ENCODE results near the gene SLC7A8. TPM values are rescaled to one million over a fixed set of nuclear protein-coding genes. Genes with fewer than 3 reads are reported as not detected.

The SLC7A8 gene
- total and polyA plus RNA-seq, 4 donors, result 2.6 to 9.8 (median 5.4) TPM

DNA sequence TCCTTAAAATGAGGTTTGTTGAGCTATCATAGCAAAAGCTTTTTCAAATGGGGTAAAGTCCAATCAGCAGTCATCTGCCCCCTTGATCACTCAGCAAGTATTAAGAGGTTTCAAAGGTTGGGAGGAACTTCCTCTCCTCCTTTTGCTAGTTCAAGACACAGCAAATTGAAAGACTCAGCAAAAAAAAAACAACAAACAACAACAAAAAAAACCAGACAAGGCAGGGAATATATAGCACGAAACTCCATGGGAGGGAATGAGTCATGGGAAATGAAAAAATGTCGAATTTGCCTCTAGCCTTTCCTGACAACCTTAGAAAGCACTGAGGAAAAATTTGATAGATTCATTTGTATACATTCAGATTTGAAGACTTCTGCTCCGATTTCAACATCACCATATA lies 1.6 kb upstream of the SLC7A8 start (continued):
- TF ChIP-seq FOXA1 (IDR thresholded peaks at IDR 0.05), result no peak
- TF ChIP-seq SP1 (IDR thresholded peaks at IDR 0.05), result no peak
- TF ChIP-seq, protein P1, sequence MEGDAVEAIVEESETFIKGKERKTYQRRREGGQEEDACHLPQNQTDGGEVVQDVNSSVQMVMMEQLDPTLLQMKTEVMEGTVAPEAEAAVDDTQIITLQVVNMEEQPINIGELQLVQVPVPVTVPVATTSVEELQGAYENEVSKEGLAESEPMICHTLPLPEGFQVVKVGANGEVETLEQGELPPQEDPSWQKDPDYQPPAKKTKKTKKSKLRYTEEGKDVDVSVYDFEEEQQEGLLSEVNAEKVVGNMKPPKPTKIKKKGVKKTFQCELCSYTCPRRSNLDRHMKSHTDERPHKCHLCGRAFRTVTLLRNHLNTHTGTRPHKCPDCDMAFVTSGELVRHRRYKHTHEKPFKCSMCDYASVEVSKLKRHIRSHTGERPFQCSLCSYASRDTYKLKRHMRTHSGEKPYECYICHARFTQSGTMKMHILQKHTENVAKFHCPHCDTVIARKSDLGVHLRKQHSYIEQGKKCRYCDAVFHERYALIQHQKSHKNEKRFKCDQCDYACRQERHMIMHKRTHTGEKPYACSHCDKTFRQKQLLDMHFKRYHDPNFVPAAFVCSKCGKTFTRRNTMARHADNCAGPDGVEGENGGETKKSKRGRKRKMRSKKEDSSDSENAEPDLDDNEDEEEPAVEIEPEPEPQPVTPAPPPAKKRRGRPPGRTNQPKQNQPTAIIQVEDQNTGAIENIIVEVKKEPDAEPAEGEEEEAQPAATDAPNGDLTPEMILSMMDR (IDR thresholded peaks at IDR 0.05; ENCODE audit: low read depth, low read length, missing input control), result no peak

DNA sequence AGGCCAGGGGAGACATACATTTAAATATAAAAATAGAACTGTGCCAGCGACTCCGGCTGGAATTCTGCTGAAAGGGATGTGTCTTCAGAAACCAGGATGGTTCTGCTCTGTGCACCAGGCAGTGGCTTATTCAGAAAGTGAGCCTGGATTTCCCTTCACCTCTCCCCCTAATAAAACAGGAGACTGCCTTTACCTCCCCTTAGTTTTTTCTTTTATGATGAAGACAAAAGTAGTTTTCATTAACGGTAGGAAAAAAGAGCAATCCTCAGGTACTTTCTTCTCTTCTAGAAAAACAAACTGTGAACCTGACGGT lies 346 bp downstream of the SLC7A8 start:
- H3K9ac ChIP-seq (ENCODE audit: low read depth in 1 of 2, low read length in 2 of 2), result peak overlapping the region in 1 of 2 donors; percentile 44
- DNase-seq (ENCODE audit: low spot score), result no peak
- no peaks in the 10 kb centered on the region for H3K36me3 ChIP-seq (ENCODE audit: control insufficient read depth in 4 of 4, insufficient read depth in 3 of 4, low read depth in 1 of 4, low read length in 3 of 4)
- WGBS, result 5% methylated on average over 4 of the region's 4 CpGs
- H3K27me3 ChIP-seq (ENCODE audit: control insufficient read depth in 4 of 4, insufficient read depth in 4 of 4, low read length in 3 of 4), result peaks cover 0 to 7% (median 0%) of the 10 kb centered on the region in 4 donors
- peak overlapping the region in 2 of 3 donors; percentile 54 to 64 for H3K4me3 ChIP-seq (ENCODE audit: low read depth in 1 of 3, low read length in 3 of 3)
- TF ChIP-seq, protein P2, sequence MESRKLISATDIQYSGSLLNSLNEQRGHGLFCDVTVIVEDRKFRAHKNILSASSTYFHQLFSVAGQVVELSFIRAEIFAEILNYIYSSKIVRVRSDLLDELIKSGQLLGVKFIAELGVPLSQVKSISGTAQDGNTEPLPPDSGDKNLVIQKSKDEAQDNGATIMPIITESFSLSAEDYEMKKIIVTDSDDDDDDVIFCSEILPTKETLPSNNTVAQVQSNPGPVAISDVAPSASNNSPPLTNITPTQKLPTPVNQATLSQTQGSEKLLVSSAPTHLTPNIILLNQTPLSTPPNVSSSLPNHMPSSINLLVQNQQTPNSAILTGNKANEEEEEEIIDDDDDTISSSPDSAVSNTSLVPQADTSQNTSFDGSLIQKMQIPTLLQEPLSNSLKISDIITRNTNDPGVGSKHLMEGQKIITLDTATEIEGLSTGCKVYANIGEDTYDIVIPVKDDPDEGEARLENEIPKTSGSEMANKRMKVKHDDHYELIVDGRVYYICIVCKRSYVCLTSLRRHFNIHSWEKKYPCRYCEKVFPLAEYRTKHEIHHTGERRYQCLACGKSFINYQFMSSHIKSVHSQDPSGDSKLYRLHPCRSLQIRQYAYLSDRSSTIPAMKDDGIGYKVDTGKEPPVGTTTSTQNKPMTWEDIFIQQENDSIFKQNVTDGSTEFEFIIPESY (IDR thresholded peaks at IDR 0.05), result no peak
- no peaks in the 10 kb centered on the region for H3K9me3 ChIP-seq (ENCODE audit: control insufficient read depth in 4 of 4, low read length in 3 of 4)
- H3K27ac ChIP-seq (ENCODE audit: low read depth in 1 of 2, low read length in 2 of 2), result no peak overlapping the region
- peaks cover 0 to 13% (median 11%) of the 10 kb centered on the region in 4 donors for H3K4me1 ChIP-seq (ENCODE audit: control insufficient read depth in 4 of 4, insufficient read depth in 4 of 4, low read length in 3 of 4)

DNA sequence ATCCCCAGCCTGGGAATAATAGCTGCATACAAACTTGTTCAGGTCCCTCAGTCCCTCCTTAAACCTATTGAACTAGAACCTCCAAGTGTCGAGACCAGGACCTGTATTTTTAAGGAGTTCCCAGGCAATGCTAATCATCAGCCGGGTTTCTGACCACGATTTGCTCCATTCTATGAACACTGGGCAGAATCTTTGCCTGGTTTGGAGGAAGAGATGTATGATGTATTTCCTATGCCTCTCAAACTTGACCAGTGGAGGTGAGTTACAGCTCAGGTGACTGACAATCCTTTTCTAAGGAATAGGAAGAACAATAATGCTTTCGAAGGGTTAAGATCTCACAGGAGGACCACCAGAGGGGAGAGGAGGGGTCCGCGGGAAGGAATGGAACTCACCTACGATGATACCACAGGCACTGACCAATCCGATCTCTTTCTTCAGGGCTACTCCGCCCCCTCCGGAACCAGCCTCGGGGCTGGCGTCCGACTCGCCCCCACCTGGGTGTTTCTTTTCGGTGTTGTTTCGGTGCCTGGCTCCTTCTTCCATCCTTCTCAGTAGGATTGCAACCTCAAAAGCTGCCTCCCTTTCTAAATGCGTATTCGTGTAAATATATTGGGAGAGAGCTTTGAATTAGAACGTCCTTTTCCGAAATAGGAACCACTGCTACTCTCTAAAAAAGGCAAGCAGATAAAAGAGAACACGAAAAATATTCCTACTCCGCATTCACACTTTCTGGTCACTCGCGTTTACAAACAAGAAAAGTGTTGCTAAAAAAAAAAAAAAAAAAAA lies 895 bp downstream of the SLC7A8 start:
- TF ChIP-seq, protein P2 (IDR thresholded peaks at IDR 0.05), result no peak
- Histone ChIP-seq H3K9ac (ENCODE audit: low read depth in 1 of 2, low read length in 2 of 2) (peak overlapping the region; percentile 4 to 39), H3K36me3 (ENCODE audit: control insufficient read depth in 4 of 4, insufficient read depth in 3 of 4, low read depth in 1 of 4, low read length in 3 of 4) (no peaks in the 10 kb centered on the region), H3K9me3 (ENCODE audit: control insufficient read depth in 4 of 4, low read length in 3 of 4) (no peaks in the 10 kb centered on the region), H3K27ac (ENCODE audit: low read depth in 1 of 2, low read length in 2 of 2) (peak overlapping the region in 1 of 2 donors; percentile 50), H3K27me3 (ENCODE audit: control insufficient read depth in 4 of 4, insufficient read depth in 4 of 4, low read length in 3 of 4) (peaks cover 0 to 7% (median 0%) of the 10 kb centered on the region in 4 donors), H3K4me3 (ENCODE audit: low read depth in 1 of 3, low read length in 3 of 3) (peak overlapping the region; percentile 54 to 64 (median 56)), H3K4me1 (ENCODE audit: control insufficient read depth in 4 of 4, insufficient read depth in 4 of 4, low read length in 3 of 4) (peaks cover 0 to 13% (median 11%) of the 10 kb centered on the region in 4 donors)
- 2% methylated on average over 24 of the region's 24 CpGs for WGBS
- DNase-seq (ENCODE audit: low spot score), result no peak

DNA sequence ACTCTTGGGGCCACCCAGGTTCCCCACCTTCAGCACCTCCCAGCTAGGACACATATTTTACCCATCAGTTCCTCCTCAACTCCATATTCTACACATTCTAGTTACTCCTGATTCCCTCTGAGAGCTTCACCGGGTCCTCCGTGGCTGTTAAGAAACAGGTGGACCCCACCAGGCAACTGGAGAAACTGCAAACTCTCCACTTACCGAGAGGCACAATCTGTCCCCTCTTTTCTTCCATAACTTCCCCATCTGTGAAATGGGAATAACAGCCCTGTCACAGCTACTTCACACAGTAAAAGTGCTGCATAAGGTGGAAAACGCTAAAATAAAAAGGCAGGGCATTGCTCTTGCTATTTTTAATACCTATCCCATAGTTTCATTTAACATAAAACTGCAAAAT lies 1.5 kb downstream of the SLC7A8 start:
- peak overlapping the region in 2 of 3 donors; percentile 15 to 54 for H3K4me3 ChIP-seq (ENCODE audit: low read depth in 1 of 3, low read length in 3 of 3)
- no peak for DNase-seq (ENCODE audit: low spot score)
- H3K36me3 ChIP-seq (ENCODE audit: control insufficient read depth in 4 of 4, insufficient read depth in 3 of 4, low read depth in 1 of 4, low read length in 3 of 4), result no peaks in the 10 kb centered on the region
- H3K27me3 ChIP-seq (ENCODE audit: control insufficient read depth in 4 of 4, insufficient read depth in 4 of 4, low read length in 3 of 4), result peaks cover 0 to 7% (median 0%) of the 10 kb centered on the region in 4 donors
- no peak overlapping the region for H3K27ac ChIP-seq (ENCODE audit: low read depth in 1 of 2, low read length in 2 of 2)
- no peaks in the 10 kb centered on the region for H3K9me3 ChIP-seq (ENCODE audit: control insufficient read depth in 4 of 4, low read length in 3 of 4)
- WGBS, result 23% methylated on average over 4 of the region's 4 CpGs
- H3K9ac ChIP-seq (ENCODE audit: low read depth in 1 of 2, low read length in 2 of 2), result no peak overlapping the region
- H3K4me1 ChIP-seq (ENCODE audit: control insufficient read depth in 4 of 4, insufficient read depth in 4 of 4, low read length in 3 of 4), result peaks cover 0 to 13% (median 11%) of the 10 kb centered on the region in 4 donors
- TF ChIP-seq, protein P3, sequence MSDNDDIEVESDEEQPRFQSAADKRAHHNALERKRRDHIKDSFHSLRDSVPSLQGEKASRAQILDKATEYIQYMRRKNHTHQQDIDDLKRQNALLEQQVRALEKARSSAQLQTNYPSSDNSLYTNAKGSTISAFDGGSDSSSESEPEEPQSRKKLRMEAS (IDR thresholded peaks at IDR 0.05), result no peak
- TF ChIP-seq, protein P2 (IDR thresholded peaks at IDR 0.05), result no peak
- no peak for TF ChIP-seq YY1 (IDR thresholded peaks at IDR 0.05)
- TF ChIP-seq GABPA (IDR thresholded peaks at IDR 0.05 in 1 of 2, conservative IDR thresholded peaks at IDR 0.05 in 1 of 2), result no peak
- TF ChIP-seq, protein P4, sequence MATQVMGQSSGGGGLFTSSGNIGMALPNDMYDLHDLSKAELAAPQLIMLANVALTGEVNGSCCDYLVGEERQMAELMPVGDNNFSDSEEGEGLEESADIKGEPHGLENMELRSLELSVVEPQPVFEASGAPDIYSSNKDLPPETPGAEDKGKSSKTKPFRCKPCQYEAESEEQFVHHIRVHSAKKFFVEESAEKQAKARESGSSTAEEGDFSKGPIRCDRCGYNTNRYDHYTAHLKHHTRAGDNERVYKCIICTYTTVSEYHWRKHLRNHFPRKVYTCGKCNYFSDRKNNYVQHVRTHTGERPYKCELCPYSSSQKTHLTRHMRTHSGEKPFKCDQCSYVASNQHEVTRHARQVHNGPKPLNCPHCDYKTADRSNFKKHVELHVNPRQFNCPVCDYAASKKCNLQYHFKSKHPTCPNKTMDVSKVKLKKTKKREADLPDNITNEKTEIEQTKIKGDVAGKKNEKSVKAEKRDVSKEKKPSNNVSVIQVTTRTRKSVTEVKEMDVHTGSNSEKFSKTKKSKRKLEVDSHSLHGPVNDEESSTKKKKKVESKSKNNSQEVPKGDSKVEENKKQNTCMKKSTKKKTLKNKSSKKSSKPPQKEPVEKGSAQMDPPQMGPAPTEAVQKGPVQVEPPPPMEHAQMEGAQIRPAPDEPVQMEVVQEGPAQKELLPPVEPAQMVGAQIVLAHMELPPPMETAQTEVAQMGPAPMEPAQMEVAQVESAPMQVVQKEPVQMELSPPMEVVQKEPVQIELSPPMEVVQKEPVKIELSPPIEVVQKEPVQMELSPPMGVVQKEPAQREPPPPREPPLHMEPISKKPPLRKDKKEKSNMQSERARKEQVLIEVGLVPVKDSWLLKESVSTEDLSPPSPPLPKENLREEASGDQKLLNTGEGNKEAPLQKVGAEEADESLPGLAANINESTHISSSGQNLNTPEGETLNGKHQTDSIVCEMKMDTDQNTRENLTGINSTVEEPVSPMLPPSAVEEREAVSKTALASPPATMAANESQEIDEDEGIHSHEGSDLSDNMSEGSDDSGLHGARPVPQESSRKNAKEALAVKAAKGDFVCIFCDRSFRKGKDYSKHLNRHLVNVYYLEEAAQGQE (IDR thresholded peaks at IDR 0.05), result no peak
- no peak for TF ChIP-seq FOXA2 (IDR thresholded peaks at IDR 0.05)
- TF ChIP-seq RAD21 (IDR thresholded peaks at IDR 0.05), result no peak
- TF ChIP-seq FOXA1 (IDR thresholded peaks at IDR 0.05), result no peak
- no peak for TF ChIP-seq JUND (IDR thresholded peaks at IDR 0.05)
- TF ChIP-seq TAF1 (conservative IDR thresholded peaks at IDR 0.05), result no peak

All from liver (tissue), 9 donors.